ENCODE measurements around the gene DDX11. TPM values are rescaled to one million over a fixed set of nuclear protein-coding genes. Genes with fewer than 3 reads are reported as not detected.
"Not testable (repeated sequence)": the region's sequence is repeated elsewhere in the genome, so short reads cannot be mapped to it uniquely, and the experiment has no call there.

DDX11 gene
- total RNA-seq, 2 donors from 2014 or later, result 15.3 to 96.1 TPM

DNA sequence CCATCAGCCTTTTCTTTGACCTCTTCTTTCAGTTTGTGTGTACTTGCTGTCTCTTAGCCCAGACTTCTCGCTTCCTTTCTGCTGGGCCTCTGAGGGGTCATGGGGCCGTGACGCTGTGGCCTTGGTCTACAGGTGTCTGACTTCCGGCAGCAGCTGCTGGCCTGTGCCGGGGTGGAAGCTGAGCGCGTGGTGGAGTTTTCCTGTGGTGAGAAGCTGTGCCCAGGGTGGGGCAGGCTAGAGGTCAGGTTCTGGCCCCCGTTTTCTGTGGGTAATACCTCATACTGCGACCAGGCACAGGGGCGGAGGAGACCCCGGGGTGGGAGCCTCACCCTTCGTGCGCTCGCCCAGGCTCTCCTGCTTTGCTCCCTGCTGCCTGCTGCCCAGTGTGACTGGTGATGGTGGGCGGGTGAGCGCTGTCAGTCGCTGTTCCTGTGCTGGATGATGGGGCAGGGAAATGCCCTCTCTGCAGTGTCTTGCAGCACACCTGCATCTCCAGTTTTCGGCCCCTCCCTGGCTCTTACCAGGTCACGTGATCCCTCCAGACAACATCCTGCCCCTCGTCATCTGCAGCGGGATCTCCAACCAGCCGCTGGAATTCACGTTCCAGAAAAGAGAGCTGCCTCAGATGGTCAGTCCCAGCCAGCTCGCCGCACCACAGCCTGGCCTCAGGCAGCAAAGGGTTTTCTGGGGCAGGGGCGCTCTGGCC lies 27.0 kb downstream of the DDX11 start:
- H3K27ac ChIP-seq; H3K27me3 ChIP-seq; H3K36me3 ChIP-seq; H3K4me1 ChIP-seq; DNase-seq; H3K9ac ChIP-seq (ENCODE audit: low read depth in 2 of 2, low read length in 2 of 2); intact Hi-C loops (cut with DNase I); H3K4me3 ChIP-seq; H3K9me3 ChIP-seq: not testable (repeated sequence)

- intact Hi-C loops (cut with DNase I); H3K36me3 ChIP-seq: not testable (repeated sequence)
These were observed 28.5 kb downstream of the DDX11 start for GRCh38 chr12:31102125-31102524.

GRCh38 chr12:31102596-31102995 lies 28.9 kb downstream of the DDX11 start:
- H3K36me3 ChIP-seq; intact Hi-C loops (cut with DNase I); DNase-seq: not testable (repeated sequence)

More at GRCh38 chr12:31102125-31102524, 28.5 kb downstream of the DDX11 start:
- not testable (repeated sequence) for H3K4me3 ChIP-seq; H3K9ac ChIP-seq (ENCODE audit: low read depth in 2 of 2, low read length in 2 of 2); DNase-seq; H3K4me1 ChIP-seq; H3K27ac ChIP-seq; H3K9me3 ChIP-seq; H3K27me3 ChIP-seq

GRCh38 chr12:31103561-31103975 lies 29.9 kb downstream of the DDX11 start:
- H3K9me3 ChIP-seq; H3K27me3 ChIP-seq; H3K36me3 ChIP-seq; H3K4me1 ChIP-seq; H3K4me3 ChIP-seq; intact Hi-C loops (cut with DNase I): not testable (repeated sequence)
- peak overlapping the region; percentile 59 for H3K27ac ChIP-seq
- peak overlapping the region in 1 of 2 donors; percentile 35 for H3K9ac ChIP-seq (ENCODE audit: low read depth in 2 of 2, low read length in 2 of 2)
- peak; percentile 96 for DNase-seq

More at GRCh38 chr12:31102596-31102995, 28.9 kb downstream of the DDX11 start:
- H3K27me3 ChIP-seq; H3K27ac ChIP-seq; H3K9ac ChIP-seq (ENCODE audit: low read depth in 2 of 2, low read length in 2 of 2); H3K4me3 ChIP-seq; H3K4me1 ChIP-seq; H3K9me3 ChIP-seq: not testable (repeated sequence)

GRCh38 chr12:31104220-31104619 lies 30.6 kb downstream of the DDX11 start:
- H3K4me1 ChIP-seq; H3K4me3 ChIP-seq; H3K36me3 ChIP-seq; H3K9me3 ChIP-seq; H3K9ac ChIP-seq (ENCODE audit: low read depth in 2 of 2, low read length in 2 of 2); H3K27me3 ChIP-seq; intact Hi-C loops (cut with DNase I): not testable (repeated sequence)
- H3K27ac ChIP-seq, result peak overlapping the region; percentile 59
- DNase-seq, result peak; percentile 46

GRCh38 chr12:31104773-31105172 lies 31.1 kb downstream of the DDX11 start:
- H3K9ac ChIP-seq (ENCODE audit: low read depth in 2 of 2, low read length in 2 of 2); DNase-seq; H3K4me1 ChIP-seq; intact Hi-C loops (cut with DNase I); H3K27me3 ChIP-seq; H3K9me3 ChIP-seq; H3K36me3 ChIP-seq; H3K27ac ChIP-seq; H3K4me3 ChIP-seq: not testable (repeated sequence)

DNA sequence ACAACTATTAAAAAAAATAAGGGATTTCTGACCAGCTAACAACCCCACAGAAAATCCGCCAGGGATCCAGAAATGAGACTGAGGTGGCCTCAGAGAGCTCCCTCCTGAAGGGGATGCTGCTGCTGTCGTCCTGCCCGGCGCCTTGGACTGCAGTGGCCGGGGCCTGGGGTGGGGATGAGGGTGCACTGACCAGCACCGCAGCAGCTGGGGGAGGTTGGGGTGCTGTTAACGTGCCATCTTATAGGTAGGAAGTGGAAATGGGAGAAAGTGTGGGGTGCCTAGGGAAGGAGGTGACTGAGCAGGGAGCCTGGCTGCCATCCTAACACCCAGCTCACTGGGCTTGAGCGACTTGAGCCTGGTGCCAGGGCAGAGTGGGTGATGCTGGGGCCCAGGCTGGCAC lies 32.0 kb downstream of the DDX11 start:
- H3K36me3 ChIP-seq, result no peaks in the 10 kb centered on the region
- no peak for DNase-seq
- no peak overlapping the region for H3K9ac ChIP-seq (ENCODE audit: low read depth in 2 of 2, low read length in 2 of 2)
- H3K4me1 ChIP-seq, result no peaks in the 10 kb centered on the region
- no peak overlapping the region for H3K4me3 ChIP-seq
- no peak overlapping the region for H3K27ac ChIP-seq
- intact Hi-C loops (cut with DNase I), result no loop called here
- H3K27me3 ChIP-seq, result no peaks in the 10 kb centered on the region
- TF ChIP-seq, protein P1, sequence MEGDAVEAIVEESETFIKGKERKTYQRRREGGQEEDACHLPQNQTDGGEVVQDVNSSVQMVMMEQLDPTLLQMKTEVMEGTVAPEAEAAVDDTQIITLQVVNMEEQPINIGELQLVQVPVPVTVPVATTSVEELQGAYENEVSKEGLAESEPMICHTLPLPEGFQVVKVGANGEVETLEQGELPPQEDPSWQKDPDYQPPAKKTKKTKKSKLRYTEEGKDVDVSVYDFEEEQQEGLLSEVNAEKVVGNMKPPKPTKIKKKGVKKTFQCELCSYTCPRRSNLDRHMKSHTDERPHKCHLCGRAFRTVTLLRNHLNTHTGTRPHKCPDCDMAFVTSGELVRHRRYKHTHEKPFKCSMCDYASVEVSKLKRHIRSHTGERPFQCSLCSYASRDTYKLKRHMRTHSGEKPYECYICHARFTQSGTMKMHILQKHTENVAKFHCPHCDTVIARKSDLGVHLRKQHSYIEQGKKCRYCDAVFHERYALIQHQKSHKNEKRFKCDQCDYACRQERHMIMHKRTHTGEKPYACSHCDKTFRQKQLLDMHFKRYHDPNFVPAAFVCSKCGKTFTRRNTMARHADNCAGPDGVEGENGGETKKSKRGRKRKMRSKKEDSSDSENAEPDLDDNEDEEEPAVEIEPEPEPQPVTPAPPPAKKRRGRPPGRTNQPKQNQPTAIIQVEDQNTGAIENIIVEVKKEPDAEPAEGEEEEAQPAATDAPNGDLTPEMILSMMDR (IDR thresholded peaks at IDR 0.05), result no peak
- H3K9me3 ChIP-seq, result no peaks in the 10 kb centered on the region

GRCh38 chr12:31106101-31106803 lies 32.6 kb downstream of the DDX11 start:
- no peak overlapping the region for H3K9ac ChIP-seq (ENCODE audit: low read depth in 2 of 2, low read length in 2 of 2)
- H3K36me3 ChIP-seq, result no peaks in the 10 kb centered on the region
- TF ChIP-seq, protein P1 (IDR thresholded peaks at IDR 0.05), result no peak
- no peak overlapping the region for H3K4me3 ChIP-seq
- H3K9me3 ChIP-seq, result no peaks in the 10 kb centered on the region
- DNase-seq, result no peak
- no peaks in the 10 kb centered on the region for H3K4me1 ChIP-seq
- intact Hi-C loops (cut with DNase I), result no loop called here
- no peak overlapping the region for H3K27ac ChIP-seq
- H3K27me3 ChIP-seq, result no peaks in the 10 kb centered on the region

GRCh38 chr12:31109773-31110172 lies 36.1 kb downstream of the DDX11 start:
- DNase-seq; H3K27ac ChIP-seq; H3K9ac ChIP-seq (ENCODE audit: low read depth in 2 of 2, low read length in 2 of 2); H3K4me3 ChIP-seq; H3K9me3 ChIP-seq; intact Hi-C loops (cut with DNase I); H3K4me1 ChIP-seq; H3K27me3 ChIP-seq; H3K36me3 ChIP-seq: not testable (repeated sequence)

GRCh38 chr12:31110263-31110662 lies 36.6 kb downstream of the DDX11 start:
- H3K36me3 ChIP-seq; H3K27ac ChIP-seq; DNase-seq; H3K27me3 ChIP-seq; intact Hi-C loops (cut with DNase I); H3K4me3 ChIP-seq; H3K9me3 ChIP-seq; H3K9ac ChIP-seq (ENCODE audit: low read depth in 2 of 2, low read length in 2 of 2); H3K4me1 ChIP-seq: not testable (repeated sequence)

- H3K4me3 ChIP-seq; H3K9me3 ChIP-seq; H3K27ac ChIP-seq; H3K36me3 ChIP-seq; intact Hi-C loops (cut with DNase I); H3K9ac ChIP-seq (ENCODE audit: low read depth in 2 of 2, low read length in 2 of 2); H3K4me1 ChIP-seq; DNase-seq: not testable (repeated sequence)
- peaks cover 10% of the 10 kb centered on the region for H3K27me3 ChIP-seq
These were observed 41.5 kb downstream of the DDX11 start for GRCh38 chr12:31115092-31115601.

All from colonic mucosa (tissue), 4 donors.